Upper lobe of left lung (tissue), 6 donors: Measurements from ENCODE around the gene HIVEP3. TPM values are rescaled to one million over a fixed set of nuclear protein-coding genes. Genes with fewer than 3 reads are reported as not detected.
A peak's percentile ranks its signal among the peaks of the same experiment; 100 is the strongest.

Source experiments
- ATAC-seq, 2 donors: fragments of 200-7000 bp; cut with Tn5 transposase; one replicate each; pipeline ENCODE4 v1.9.1; 2022; ENCODE audit warnings: mild to moderate bottlenecking in 2 of 2, moderate library complexity in 2 of 2; ENCODE audit not compliant: low FRiP score in 2 of 2
- DNase-seq, 2 donors: peaks; one replicate each; pipeline ENCODE4 v3.0.0-alpha.2; 2019 to 2020
- H3K27ac ChIP-seq, 4 donors: fragments of 200-600 bp; sonication (generic); one replicate each; pipeline ENCODE4 v1.5.1; 2016 to 2019
- H3K27me3 ChIP-seq, 4 donors: fragments of 200-600 bp; sonication (generic); one replicate each; pipeline ENCODE4 v1.5.1; 2017 to 2019
- H3K36me3 ChIP-seq, 4 donors: fragments of 200-600 bp; sonication (generic); one replicate each; pipeline ENCODE4 v1.5.1; 2016 to 2019
- H3K4me1 ChIP-seq, 4 donors: fragments of 200-600 bp; sonication (generic); one replicate each; pipeline ENCODE4 v1.5.1; 2018 to 2019
- H3K4me3 ChIP-seq, 4 donors: fragments of 200-600 bp; sonication (generic); one replicate each; pipeline ENCODE4 v1.5.1; 2017 to 2019; ENCODE audit warnings: mild to moderate bottlenecking in 2 of 4, moderate library complexity in 1 of 4
- H3K9me3 ChIP-seq, 4 donors: fragments of 200-600 bp; sonication (generic); one replicate each; pipeline ENCODE4 v1.5.1; 2018 to 2019
- EP300 ChIP-seq, 4 donors: sonication (generic); formaldehyde crosslinking; IDR thresholded peaks; one replicate each; pipeline ENCODE4 v1.5.1; 2017; ENCODE audit warnings: antibody characterized with exemption in 4 of 4, control low read depth in 2 of 4
- POLR2A ChIP-seq, 4 donors: fragments of 450-650 bp; IDR thresholded peaks; one replicate each; pipeline ENCODE4 v1.5.1; 2016 to 2017; ENCODE audit warnings: antibody characterized with exemption in 4 of 4, mild to moderate bottlenecking in 2 of 4
- POLR2AphosphoS5 ChIP-seq, 2 donors: sonication (generic); formaldehyde crosslinking; IDR thresholded peaks; one replicate each; pipeline ENCODE4 v1.5.1; 2017; ENCODE audit warnings: antibody characterized with exemption in 2 of 2
- WGBS, 2 donors: methylation state at CpG; one replicate each; pipeline ENCODE4 v1.1.5; 2017 to 2018; 5-methylcytosine and 5-hydroxymethylcytosine counted together
- total RNA-seq, 6 donors: library from RNA; depleted of rRNA in 4 of 6; stranded (reverse); fragments of >200 nt in 4 of 6; gene quantifications; one replicate each; pipeline versions ENCODE4 v1.1.0 to v1.2.1, GENCODE V29; 2016 to 2021
- TF ChIP-seq, protein P1 (sequence below), 6 experiments: fragments of 450-650 bp in 4 of 6; fragments of 200-600 bp in 2 of 6; sonication (generic) in 2 of 6; IDR thresholded peaks; one replicate each; pipeline ENCODE4 v1.5.1; 2016 to 2019; ENCODE audit warnings: antibody characterized with exemption in 6 of 6
- donor health status: DM: no; HTN: no; CAD: no; lungs with moderate emphysema.
- donor health status: DM: no; HTN: yes; CAD: no; lungs with severe emphysema.

HIVEP3 gene
- total RNA-seq, 6 donors from 2014 or later: 9.7 to 23.0 (median 11.6) TPM

DNA sequence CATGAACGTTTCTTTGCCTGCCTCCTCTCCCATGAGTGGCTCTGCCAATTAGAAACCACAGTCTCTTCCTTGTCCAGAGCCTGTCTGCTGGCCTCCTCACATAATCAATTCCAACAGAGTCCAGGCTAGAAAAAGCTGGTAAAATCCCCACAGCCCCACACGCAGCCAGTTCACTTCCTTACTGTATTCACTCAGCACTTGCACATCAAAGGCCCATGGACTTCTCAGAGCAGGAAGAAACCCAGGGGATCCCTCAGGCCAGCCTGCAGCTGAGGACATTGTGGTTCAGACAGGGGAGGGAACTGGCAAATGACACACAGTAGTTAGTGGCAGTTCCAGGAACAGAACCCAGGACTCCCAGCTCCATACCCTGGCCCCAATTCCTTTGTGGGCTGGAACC, 262.7 kb downstream of the HIVEP3 start:
- no peak overlapping the region for H3K27ac ChIP-seq

GRCh38 chr1:41655632-41656031, 263.1 kb downstream of the HIVEP3 start:
- no peak overlapping the region for H3K27ac ChIP-seq
- WGBS, 2 donors: 86 to 100% methylated on average over 3 of the region's 3 CpGs
- H3K4me1 ChIP-seq: peaks cover 3 to 12% (median 6%) of the 10 kb centered on the region in 4 donors
- H3K4me3 ChIP-seq: no peak overlapping the region
- H3K27me3 ChIP-seq: no peaks in the 10 kb centered on the region
- no peak for ATAC-seq
- H3K36me3 ChIP-seq: no peaks in the 10 kb centered on the region
- H3K9me3 ChIP-seq: no peaks in the 10 kb centered on the region
- no peak for DNase-seq
- TF ChIP-seq EP300 (IDR thresholded peaks at IDR 0.05): no peak
- TF ChIP-seq, protein P1, sequence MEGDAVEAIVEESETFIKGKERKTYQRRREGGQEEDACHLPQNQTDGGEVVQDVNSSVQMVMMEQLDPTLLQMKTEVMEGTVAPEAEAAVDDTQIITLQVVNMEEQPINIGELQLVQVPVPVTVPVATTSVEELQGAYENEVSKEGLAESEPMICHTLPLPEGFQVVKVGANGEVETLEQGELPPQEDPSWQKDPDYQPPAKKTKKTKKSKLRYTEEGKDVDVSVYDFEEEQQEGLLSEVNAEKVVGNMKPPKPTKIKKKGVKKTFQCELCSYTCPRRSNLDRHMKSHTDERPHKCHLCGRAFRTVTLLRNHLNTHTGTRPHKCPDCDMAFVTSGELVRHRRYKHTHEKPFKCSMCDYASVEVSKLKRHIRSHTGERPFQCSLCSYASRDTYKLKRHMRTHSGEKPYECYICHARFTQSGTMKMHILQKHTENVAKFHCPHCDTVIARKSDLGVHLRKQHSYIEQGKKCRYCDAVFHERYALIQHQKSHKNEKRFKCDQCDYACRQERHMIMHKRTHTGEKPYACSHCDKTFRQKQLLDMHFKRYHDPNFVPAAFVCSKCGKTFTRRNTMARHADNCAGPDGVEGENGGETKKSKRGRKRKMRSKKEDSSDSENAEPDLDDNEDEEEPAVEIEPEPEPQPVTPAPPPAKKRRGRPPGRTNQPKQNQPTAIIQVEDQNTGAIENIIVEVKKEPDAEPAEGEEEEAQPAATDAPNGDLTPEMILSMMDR (IDR thresholded peaks at IDR 0.05): no peak
- TF ChIP-seq POLR2AphosphoS5 (IDR thresholded peaks at IDR 0.05): no peak
- no peak for TF ChIP-seq POLR2A (IDR thresholded peaks at IDR 0.05)

More for the DNA sequence above, 262.7 kb downstream of the HIVEP3 start:
- no peak overlapping the region for H3K4me3 ChIP-seq
- ATAC-seq (peak in 1 of 2 donors; percentile 30), DNase-seq (no peak)
- no peaks in the 10 kb centered on the region for H3K36me3 ChIP-seq
- H3K27me3 ChIP-seq: no peaks in the 10 kb centered on the region
- 55 to 58% methylated on average over 2 of the region's 2 CpGs for WGBS, 2 donors
- TF ChIP-seq POLR2A (IDR thresholded peaks at IDR 0.05): no peak
- no peak for TF ChIP-seq POLR2AphosphoS5 (IDR thresholded peaks at IDR 0.05)
- no peak for TF ChIP-seq EP300 (IDR thresholded peaks at IDR 0.05)
- TF ChIP-seq, protein P1 (IDR thresholded peaks at IDR 0.05): no peak
- no peaks in the 10 kb centered on the region for H3K9me3 ChIP-seq
- peaks cover 4 to 15% (median 8%) of the 10 kb centered on the region in 4 donors for H3K4me1 ChIP-seq

- WGBS, 2 donors: 93 to 98% methylated on average over 3 of the region's 3 CpGs
- Histone ChIP-seq H3K4me3 (no peak overlapping the region), H3K27me3 (no peaks in the 10 kb centered on the region), H3K27ac (no peak overlapping the region), H3K9me3 (no peaks in the 10 kb centered on the region), H3K36me3 (no peaks in the 10 kb centered on the region), H3K4me1 (peaks cover 12 to 15% (median 14%) of the 10 kb centered on the region in 4 donors)
- TF ChIP-seq EP300 (IDR thresholded peaks at IDR 0.05): no peak
- TF ChIP-seq POLR2A (IDR thresholded peaks at IDR 0.05): no peak
- TF ChIP-seq, protein P1 (IDR thresholded peaks at IDR 0.05): no peak
- TF ChIP-seq POLR2AphosphoS5 (IDR thresholded peaks at IDR 0.05): no peak
- DNase-seq (no peak), ATAC-seq (no peak)
Observed at GRCh38 chr1:41653574-41653973, 265.1 kb downstream of the HIVEP3 start.

DNA sequence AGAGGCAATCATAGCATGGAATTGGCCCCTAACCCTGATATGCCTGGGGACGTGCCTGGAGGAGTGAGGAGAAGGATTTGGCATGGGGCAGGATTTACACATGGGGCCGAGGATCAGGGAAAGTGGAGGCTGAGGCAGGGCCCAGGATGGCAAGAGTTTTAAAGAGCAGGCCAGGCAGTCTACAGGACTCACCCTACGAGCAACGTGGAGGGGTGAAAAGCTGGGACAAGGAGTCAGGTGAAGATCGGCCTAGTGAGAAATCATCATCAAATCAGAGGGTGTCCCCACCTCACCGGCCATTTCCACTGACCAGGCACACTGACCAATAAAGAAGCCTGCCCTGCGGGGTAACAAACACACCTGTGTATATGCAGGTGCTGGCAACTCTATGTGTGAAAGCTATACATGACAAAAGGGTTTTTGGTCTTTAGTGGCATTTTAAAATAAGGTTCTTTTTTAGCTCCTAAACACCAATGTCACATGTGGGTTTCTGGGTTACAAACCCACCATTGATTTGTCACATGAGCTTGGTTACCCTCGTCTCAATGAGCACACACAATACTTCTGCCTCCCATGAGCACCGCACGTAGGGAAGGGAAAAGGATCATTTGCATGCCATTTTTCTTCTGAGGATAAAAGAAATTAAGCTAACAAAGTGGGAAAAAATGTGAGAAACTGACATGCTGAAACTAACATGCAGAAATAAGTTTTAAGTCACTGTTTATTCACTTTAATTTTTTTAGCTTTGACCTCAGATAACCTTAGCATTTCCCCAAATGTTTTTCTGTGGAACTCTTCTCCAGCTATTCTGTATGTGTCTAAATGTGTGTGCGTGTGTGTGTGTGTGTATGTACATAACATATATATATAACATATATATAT, 266.1 kb downstream of the HIVEP3 start:
- peaks cover 11 to 15% (median 14%) of the 10 kb centered on the region in 4 donors for H3K4me1 ChIP-seq
- WGBS, 2 donors: 94% methylated on average over 11 of the region's 11 CpGs
- H3K4me3 ChIP-seq: no peak overlapping the region
- TF ChIP-seq, protein P1 (IDR thresholded peaks at IDR 0.05): no peak
- no peak for TF ChIP-seq POLR2AphosphoS5 (IDR thresholded peaks at IDR 0.05)
- TF ChIP-seq EP300 (IDR thresholded peaks at IDR 0.05): no peak
- TF ChIP-seq POLR2A (IDR thresholded peaks at IDR 0.05): no peak
- ATAC-seq (no peak), DNase-seq (no peak)
- no peaks in the 10 kb centered on the region for H3K9me3 ChIP-seq
- H3K36me3 ChIP-seq: no peaks in the 10 kb centered on the region
- H3K27ac ChIP-seq: no peak overlapping the region
- no peaks in the 10 kb centered on the region for H3K27me3 ChIP-seq
